ENCODE data around the gene RND1.
A peak's percentile ranks its signal among the peaks of the same experiment; 100 is the strongest.
"Not testable (repeated sequence)": the region's sequence is repeated elsewhere in the genome, so short reads cannot be mapped to it uniquely, and the experiment has no call there.

RND1 gene

DNA sequence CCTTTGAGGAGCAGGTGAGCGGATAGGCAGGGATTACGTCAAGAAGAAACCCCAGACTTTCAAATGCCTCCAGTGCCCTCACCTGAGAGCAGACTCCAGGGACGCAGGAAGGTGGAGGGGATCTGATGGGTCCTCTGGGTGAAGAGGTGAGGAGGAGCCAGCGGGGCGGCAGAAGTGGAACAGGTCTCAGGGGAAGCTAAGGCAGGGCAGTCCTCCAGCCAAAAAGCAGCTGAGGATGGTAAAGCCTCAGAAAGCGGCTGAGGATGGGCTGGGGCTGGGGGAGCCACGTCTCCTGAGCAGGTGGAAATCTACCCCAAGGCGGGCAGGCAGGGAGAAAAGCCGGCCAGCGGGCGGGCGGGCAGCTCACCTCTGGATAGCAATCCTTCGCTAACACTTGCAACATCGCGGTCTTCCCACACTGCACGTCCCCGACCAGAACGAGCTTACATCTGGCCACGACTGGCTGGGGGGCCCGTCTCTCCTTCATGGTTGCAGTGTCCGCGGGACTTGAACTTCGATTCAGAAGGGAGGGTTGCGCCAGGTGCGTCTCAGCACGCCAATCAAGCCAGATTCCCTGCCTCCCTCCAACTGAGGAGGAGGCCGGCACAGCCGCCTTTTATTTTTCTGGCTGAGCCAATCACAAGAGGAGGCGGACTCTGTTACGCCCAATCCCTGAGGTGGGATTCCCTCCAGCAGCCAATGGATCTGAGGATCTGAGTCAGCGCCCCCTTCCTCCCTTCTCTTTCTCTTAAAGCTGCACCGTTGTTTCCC, at the start of gene RND1:
Gene RND1, minus strand, starts transcription at position 590 of the 771 bp plus-strand sequence. Its CDS starts 103 bp downstream, at position 487.
- DNase-seq, result peak; percentile 90

DNA sequence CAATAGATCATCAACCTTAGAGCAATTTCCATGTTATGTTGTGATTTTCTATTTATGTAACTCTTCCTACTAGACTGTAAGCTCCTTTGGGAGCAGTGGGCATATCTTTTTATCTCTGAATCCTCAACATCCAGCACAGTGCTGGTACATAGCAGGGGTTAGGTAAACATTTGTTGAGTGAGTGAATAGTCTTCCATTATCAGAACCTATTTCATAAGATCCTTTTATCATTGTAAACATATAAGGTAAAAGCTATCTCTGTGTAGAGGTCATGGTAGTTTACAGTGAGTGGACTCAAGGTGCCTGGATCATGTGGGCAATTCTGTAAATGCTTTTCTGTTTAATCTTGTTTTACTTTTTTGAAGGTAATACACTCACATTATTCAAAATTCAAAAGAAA, 44.5 kb upstream of the RND1 start:
- no peak for DNase-seq

DNA sequence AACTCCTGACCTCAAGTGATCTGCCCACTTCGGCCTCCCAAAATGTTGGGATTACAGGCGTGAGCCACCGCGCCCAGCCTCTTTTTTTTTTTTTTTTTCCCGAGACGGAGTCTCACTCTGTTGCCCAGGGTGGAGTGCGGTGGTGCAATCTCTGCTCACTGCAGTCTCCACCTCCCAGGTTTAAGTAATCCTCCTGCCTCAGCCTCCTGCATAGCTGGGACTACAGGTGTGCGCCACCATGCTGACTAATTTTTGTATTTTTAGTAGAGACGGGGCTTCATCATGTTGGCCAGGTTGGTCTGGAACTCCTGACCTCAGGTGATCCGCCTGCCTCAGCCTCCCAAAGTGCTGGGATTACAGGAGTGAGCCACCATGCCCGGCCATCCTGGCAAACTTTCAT, 44.0 kb upstream of the RND1 start:
- DNase-seq, result not testable (repeated sequence)

DNA sequence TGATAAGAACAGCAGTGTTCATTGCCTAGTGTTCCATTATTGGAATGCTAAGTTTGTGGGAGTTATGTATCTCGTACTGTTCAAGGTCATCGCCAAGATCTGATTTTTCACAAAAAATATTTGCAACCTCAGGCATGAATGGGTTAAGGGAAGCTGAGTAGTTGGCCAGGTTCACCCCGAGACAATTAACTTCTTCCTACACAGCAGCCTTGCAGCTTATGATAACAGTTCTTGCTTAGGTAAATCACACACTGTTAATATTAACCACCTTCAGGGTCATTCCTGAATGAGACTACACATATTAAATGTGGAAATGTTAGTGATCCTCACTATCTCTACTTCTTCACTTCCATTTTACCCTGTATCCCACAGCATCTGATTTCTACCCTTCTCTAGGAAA, 41.6 kb upstream of the RND1 start:
- DNase-seq, result no peak

DNA sequence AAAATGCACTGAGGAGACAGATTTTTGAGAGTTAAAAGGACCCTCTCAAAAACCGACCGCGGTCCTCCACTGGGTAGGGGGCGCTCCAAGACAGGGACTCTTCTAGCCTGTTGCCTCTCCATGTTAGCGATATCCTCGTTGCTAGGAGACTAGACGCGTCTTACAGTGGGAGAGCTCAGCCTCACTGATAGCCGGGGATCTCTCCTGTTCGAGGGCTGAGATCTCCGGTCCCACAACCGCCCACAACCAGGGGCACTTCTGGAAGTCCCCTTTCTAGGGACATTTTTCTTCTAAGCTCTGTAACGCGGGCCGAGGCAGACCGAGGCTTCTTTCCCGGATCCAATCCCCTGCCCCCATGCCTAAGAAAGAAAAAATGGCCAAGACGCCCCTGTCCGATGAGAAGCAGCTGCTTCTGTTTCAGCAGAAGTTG, 38.3 kb upstream of the RND1 start:
- DNase-seq, result peak; percentile 87

DNA sequence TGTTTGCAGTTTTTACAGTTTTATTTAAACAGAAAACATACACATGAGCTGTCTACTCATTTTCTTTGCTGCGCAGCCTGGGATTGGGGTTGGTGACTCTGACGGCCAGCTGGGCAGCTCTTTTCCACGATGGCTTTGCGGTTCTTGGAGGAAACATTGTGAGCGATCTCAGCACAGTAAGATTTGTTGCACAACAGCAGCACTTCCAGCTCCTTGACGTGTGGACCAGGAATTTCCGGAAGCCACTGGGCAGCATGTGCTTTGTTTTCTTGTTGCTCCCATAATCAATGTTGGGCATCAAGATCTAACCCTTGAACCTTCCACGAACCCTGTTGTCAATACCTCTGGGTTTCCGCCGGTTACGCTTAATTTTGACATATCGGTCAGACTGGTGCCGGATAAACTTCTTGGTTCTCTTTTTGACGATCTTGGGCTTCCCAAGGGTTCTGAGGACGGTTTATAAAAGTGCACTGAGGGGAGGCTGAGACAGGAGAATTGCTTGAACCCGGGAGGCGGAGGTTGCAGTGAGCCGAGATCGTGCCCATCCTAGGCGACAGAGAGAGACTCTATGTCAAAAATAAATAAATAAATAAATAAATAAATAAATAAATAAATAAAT, 37.8 kb upstream of the RND1 start:
- DNase-seq, result peak; percentile 26

DNA sequence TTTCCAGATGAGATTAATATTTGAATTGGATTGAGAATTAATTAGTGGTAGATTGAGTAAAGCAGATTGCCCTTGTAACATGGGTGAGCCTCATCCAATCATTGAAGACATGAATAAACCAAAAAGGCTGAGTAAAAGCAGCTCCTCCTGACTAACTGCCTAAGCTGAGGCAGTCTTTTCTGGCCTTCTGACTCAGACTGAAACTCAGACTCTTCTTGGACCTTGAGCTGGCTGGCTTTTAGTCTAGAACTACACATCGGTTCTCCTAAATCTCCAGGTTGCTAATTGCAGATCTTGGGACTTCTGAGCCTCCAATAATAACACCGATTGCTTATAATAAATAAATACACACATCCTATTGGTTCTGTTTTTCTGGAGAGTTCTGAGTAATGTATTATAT, 35.6 kb upstream of the RND1 start:
- DNase-seq, result no peak

DNA sequence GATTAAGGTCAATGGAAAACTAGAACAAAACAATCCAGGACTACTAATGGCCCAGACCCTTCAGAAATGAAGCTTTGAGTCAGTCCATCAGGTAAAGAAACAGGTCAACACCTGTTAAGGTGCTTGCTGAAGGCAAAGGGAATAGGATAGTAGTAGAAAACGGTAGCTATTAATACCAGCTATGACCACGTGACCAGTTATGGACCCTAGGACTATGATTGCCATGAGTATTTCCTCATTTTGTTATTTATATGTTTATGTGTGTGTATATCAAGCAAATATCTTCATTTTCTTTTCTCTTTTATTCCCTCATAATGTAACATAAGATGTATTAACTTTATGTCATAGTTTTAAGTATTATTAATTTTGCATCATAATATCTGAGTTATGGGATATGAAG, 34.0 kb upstream of the RND1 start:
- DNase-seq, result no peak

DNA sequence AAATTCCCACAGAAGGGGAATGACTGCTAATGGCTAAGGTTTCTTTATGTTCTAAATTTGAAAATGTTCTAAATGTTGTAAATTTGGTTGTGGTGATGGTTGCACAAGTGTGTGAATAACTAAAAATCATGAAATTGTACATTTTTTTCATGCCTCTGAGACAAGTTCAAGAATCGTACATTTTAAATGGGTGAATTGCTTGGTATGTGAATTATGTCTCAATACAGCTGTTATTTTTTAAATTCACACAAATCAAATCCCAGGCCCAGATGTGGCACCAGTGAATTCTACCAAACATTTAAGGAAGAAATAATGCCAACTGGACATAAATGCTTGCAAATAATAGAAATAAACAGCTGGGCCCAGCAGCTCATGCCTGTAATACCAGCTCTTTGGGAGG, 28.6 kb upstream of the RND1 start:
- no peak for DNase-seq

DNA sequence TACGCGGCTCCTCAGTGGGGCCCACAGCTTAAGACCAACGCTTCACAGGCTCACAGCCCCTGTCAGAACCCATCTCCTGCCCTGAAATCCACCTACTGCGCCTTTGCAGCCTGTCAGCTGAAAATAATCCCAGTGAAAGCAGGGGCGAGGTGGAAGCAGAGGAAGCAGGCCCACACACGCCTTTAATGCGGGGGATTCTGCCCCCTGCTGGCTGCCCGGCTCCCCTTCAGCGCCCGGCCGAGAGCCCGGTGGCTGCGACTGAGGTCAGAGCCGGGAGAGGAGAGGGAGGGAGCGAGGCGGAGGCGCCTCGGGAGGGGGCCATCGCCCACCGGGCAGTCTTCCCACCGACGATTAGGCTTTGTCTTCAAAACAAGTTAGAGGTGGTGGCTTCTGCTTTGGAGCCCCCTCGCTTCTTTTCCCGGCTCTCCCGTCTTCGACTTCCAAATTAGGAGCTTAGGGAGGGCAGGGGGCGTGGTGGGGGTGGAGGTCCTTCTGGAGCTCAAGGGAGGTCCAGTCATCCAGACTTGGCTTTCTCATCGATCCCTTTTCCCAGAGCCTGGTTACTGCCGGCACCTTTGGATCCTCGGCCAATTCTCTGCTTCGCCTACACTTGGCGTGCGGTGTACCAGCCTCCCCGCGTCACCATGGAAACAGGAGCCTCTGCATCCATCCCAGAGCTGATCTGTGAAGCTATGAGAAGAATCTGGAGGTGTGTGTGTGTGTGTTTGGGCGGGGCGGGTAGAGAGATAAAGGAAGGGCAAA, 25.2 kb upstream of the RND1 start:
- DNase-seq, result peak; percentile 68

DNA sequence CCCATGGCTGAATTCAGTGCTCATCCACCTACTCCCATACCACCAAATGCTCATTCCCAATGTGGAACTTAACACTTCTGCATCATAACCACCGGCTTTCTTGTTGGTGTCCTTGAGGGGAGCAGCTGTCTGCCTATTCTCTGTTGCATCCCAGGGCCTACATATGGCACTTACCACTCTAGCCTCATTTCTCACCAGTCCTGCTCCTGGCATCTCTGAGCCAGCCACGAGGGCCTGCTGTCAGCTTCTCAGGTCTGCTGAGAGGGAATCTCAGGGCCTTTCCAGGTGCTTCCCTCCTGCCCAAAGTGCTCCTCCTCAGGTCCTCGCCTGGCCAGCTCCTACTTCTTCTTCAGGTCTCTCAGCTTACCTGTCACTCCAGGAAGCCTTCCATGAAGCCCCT, 24.0 kb upstream of the RND1 start:
- no peak for DNase-seq

DNA sequence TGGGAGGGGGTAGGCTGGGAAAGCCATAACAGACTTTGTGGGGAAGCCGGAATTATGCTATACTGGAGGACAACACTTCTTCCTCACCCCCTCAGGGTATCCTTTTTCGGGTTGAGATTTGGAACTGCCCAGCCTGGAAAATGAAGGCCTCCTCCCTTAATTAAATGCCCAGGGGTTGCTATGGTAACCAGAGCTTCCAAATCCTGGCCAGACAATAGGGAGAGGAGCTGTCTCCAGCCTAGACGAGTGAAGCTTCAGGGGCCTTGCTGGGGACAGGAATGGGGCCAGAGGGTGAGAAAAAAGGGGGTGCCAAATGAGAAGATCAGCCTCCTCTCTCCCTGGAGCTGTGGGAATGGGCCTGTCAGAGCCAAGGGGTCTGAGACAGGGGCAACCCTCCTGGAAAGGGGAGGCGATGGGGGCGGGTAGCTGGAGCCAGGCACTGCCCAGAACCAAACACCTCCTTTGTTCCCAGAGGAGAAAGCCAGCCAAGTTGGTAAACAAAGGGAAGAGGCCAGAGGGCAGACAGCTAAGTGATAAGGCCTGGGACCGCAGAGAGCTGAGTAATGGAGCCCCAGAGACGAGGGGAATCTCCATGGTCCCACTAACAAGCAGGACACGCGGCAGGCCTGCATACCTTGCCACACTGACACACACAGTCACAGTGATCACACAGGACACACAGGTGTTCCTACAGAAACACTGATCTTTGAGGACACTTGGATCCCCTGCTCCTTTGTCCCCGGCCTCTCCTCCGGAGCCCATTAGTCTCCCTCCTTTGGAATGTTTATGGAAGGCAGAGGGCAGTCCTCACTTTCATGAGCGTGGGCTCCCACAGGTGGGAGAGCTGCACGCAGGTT, 17.9 kb upstream of the RND1 start:
- DNase-seq, result no peak

DNA sequence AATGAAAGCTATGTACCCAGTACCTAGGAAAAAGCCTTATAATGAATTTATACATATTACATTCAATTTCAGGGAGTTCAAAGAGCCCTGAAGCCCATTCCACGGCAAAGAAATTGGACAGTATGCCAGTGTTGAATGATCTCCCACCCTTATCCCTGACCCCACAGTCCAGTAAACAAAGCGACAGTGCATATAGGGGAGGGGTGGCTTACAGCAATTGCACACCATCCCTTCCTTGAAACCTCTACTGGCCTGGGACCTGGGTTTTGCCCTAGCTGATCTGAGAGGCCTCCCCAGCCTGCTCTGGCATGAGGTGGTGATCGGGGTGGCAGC, 17.3 kb upstream of the RND1 start:
- no peak for DNase-seq

DNA sequence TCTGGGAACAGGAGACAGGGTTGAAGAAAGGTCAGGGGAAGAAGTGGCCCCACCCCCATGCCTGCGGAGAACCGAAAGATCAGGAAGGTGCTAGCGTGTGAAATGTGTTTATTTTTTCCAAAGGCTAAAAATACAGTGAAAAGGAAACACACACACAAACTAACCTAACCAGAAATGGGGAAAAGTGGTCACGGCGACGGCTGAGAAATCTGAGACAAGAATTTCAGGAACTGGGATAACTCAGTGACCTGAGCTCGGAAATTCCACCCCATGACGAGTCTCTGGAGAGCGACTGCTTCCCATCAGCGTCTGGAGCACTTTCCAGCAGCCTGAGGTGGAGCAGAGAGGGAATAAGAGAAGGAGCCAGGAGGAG, 16.6 kb upstream of the RND1 start:
- DNase-seq, result peak; percentile 58

DNA sequence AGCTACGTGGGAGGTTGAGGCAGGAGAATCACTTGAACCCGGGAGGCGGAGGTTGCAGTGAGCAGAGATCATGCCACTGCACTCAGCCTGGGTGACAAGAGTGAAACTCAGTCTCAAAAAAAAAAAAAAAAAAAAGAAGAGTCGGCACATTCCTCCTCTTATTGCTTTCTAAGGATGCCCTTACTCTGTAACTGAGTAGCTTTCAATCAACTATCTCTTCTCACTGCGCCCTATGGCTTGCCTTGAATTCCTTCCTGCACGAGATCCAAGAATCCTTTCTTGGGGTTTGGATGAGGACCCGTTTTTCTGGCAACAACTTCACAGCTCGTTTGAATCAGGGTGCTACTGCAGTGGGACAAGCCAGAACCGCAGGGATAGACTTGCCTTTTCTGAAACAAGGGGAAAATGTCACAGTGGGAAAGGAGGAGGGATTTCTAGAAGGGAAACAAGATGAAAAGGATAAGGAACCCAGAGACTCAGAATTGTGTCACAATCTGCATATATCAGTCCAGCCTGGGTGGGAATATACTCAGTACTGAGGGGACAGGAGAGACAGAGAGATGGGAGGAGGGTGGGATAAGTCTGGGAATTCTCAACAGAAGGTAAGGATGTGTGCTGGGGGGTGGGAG, 16.1 kb upstream of the RND1 start:
- no peak for DNase-seq

DNA sequence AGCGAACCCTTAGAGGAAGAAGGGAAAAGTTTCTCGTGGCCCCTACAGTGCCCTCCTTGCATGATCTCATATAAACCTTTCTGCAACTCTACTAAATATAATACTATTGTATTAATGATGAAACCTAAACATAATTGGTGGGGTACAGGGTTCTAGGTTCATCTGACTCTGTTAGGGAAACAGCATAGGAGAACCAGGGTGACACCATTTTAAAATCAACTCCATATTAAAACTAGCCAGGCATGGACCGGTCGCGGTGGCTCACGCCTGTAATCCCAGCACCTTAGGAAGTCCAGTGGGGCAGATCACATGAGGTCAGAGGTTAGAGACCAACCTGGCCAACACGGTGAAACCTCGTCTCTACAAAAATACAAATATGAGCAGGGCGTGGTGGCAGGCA, 15.0 kb upstream of the RND1 start:
- DNase-seq, result no peak

DNA sequence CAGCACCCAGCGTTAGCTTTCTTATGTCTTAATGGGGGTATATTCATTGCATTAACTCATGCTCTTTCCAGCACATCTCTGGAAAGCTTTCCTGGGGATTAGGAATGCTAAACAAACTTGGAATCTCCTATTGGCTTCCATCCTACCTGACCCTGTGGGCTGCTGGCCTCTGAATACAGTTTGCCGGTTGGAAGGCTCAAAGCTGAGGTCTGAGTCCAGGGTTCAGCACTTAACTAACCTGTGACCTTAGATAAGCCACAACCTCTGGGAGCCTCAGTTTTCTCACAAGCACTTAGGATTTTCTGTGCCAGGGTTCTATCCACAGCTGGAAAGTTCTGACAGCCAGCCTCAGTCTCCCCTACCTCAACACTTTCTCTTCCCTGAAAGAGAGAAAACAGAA, 12.9 kb upstream of the RND1 start:
- no peak for DNase-seq

DNA sequence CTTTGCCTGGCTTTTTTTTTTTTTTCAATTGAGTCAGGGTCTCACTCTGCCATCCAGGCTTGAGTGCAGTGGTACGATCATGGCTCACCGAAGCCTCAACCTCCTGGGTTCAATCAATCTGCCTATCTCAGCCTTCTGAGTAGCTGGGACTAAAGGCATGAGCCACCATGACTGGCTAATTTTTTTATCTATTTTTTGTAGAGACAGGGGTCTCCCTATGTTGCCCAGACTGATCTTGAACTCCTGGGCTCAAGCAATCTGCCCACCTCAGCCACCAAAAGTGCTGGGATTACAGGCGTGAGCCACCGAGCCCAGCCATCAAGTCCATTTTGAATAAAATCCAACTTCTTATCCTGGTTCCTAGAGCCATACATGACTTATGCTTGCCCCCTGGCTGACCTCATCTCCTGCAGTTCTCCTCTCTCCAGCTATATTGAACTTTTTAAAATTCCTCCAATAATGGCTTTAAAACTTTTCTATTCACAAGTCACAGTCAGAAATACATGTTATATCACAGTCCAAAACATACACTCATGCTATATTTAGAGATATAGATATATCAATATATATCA, 10.4 kb upstream of the RND1 start:
- no peak for DNase-seq

DNA sequence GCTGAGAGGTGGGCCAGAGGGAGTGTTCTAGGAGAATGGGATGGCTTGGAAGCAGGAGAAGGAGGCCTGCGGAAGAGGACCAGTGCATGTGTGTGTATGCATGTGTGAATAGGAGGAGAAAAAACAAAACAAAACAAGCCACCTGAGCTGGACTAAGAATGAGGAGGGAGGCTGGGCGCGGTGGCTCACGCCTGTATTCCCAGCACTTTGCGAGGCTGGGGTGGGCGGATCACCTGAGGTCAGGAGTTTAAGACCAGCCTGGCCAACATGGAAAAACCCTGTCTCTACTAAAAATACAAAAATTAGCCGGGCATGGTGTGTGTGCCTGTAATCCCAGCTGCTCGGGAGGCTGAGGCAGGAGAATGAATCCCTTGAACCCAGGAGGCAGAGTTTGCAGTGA, 7.9 kb upstream of the RND1 start:
- DNase-seq, result not testable (repeated sequence)

DNA sequence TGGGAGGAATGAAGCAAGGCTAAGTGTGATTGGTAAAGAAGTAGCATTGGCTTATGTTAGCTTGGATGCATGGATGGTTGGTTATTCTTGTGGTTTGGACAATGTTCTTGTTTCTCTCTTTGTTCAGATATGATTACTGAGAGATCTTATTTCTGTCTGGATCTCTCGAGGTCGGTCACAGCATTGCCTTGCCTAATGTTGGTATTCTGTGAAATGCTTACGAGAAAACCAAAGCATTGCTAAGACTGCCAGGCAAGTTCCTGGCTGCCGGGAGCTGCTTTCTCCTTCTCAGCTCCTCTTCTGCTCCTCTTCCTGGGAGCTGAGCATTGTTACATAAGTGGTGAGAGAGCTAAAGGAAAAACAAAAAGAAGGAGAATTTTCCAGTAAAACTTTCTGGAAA, 7.4 kb upstream of the RND1 start:
- DNase-seq, result no peak

DNA sequence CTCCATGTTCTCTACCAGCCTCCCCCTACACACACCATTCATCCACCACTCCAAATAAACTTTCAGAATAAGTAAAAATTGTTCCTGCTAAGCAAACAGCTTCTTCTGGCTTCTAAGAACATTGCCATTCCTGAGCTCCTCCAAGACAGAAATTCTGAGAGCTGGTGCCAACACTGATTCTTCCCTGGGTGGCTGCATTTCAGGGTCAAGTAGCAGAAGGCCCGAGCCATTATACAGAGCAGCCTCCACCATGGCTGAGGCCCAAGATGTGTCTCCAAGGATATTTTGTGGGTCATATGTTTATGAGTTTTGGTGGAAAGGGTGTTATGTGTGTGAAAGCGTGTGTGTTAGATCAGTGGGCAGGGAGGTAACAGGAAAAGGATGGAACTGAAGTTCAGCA, 3.5 kb upstream of the RND1 start:
- no peak for DNase-seq

DNA sequence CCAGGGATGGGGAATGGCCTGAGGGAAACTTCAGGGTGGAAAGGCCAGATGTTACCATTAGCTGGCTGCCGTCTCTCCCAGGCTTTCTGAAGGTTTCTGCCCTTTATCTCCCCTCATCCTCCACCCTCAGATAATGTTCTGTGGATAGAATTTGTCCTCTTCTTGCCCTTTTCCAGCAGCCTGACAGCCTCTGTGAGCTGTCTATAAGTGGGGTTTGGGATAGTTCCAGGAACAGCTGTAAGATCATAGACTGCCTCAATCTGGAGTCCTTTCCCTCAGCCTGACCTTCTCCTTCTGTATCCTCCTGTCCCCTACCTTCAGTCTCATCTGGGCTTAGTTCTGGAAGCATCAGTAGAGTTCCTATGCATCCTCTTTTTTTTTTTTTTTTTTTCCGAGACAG, 2.8 kb upstream of the RND1 start:
- DNase-seq, result no peak
